ENCODE results near the gene NME3. TPM values are rescaled to one million over a fixed set of nuclear protein-coding genes. Genes with fewer than 3 reads are reported as not detected.

Gene NME3
- total and polyA plus RNA-seq, 4 donors = 10.4 to 38.0 (median 19.4) TPM

- peaks cover 2 to 7% (median 4%) of the 10 kb centered on the region in 4 donors for H3K4me1 ChIP-seq (ENCODE audit: control insufficient read depth in 4 of 4, insufficient read depth in 4 of 4, low read length in 3 of 4)
- 95% methylated on average over 9 of the region's 9 CpGs for WGBS
- no peaks in the 10 kb centered on the region for H3K27me3 ChIP-seq (ENCODE audit: control insufficient read depth in 4 of 4, insufficient read depth in 4 of 4, low read length in 3 of 4)
- H3K36me3 ChIP-seq (ENCODE audit: control insufficient read depth in 4 of 4, insufficient read depth in 3 of 4, low read depth in 1 of 4, low read length in 3 of 4) = peaks cover 0 to 10% (median 5%) of the 10 kb centered on the region in 4 donors
- H3K9ac ChIP-seq (ENCODE audit: low read depth in 1 of 2, low read length in 2 of 2) = no peak overlapping the region
- TF ChIP-seq JUND (IDR thresholded peaks at IDR 0.05) (no peak), TAF1 (conservative IDR thresholded peaks at IDR 0.05) (no peak), HNF4A (conservative IDR thresholded peaks at IDR 0.05) (no peak), CTCF (IDR thresholded peaks at IDR 0.05; ENCODE audit: low read depth, low read length, missing input control) (no peak), RXRA (IDR thresholded peaks at IDR 0.05) (no peak), HNF4G (IDR thresholded peaks at IDR 0.05) (no peak), MAX (IDR thresholded peaks at IDR 0.05) (no peak), GABPA (IDR thresholded peaks at IDR 0.05 in 1 of 2, conservative IDR thresholded peaks at IDR 0.05 in 1 of 2) (no peak), EGR1 (IDR thresholded peaks at IDR 0.05; ENCODE audit: low read depth in 2 of 2) (no peak), SP1 (IDR thresholded peaks at IDR 0.05) (no peak)
- H3K27ac ChIP-seq (ENCODE audit: low read depth in 1 of 2, low read length in 2 of 2) = no peak overlapping the region
- H3K4me3 ChIP-seq (ENCODE audit: low read depth in 1 of 3, low read length in 3 of 3) = no peak overlapping the region
- DNase-seq (ENCODE audit: low spot score) = no peak
- no peaks in the 10 kb centered on the region for H3K9me3 ChIP-seq (ENCODE audit: control insufficient read depth in 4 of 4, low read length in 3 of 4)
Observed at GRCh38 chr16:1721372-1721771, 50.0 kb downstream of the NME3 start.

Small RNA genes within 50 kb of the gene (small RNA-seq; reads per million reads assigned to genes)
- gene MIR3177 = 0.09 reads per million

Other genes starting within 250 kb of the NME3 start
- 10 to 100 TPM in 1 of 2 donors, 1 to 10 TPM in 1; 3.5 to 11.7 TPM for gene TMEM204, start 237.9 kb downstream of the NME3 start, total RNA-seq
- 10 to 100 TPM in 1 of 2 donors, 1 to 10 TPM in 1; 9.8 to 14.4 TPM for gene TMEM204, start 237.9 kb downstream of the NME3 start, polyA plus RNA-seq
- gene IFT140, start 159.5 kb downstream of the NME3 start, total RNA-seq = 1 to 10 TPM; 5.4 to 8.1 TPM
- gene IFT140, start 159.5 kb downstream of the NME3 start, polyA plus RNA-seq = 1 to 10 TPM; 1.3 to 2.1 TPM
- gene CRAMP1, start 159.2 kb downstream of the NME3 start, total RNA-seq = 1 to 10 TPM; 6.0 to 6.4 TPM
- gene CRAMP1, start 159.2 kb downstream of the NME3 start, polyA plus RNA-seq = 1 to 10 TPM; 1.1 to 2.5 TPM
- gene JPT2, start 93.3 kb downstream of the NME3 start, total RNA-seq = 10 to 100 TPM; 31.0 to 32.6 TPM
- 10 to 100 TPM in 1 of 2 donors, 1 to 10 TPM in 1; 7.4 to 25.8 TPM for gene JPT2, start 93.3 kb downstream of the NME3 start, polyA plus RNA-seq
- gene MAPK8IP3, start 65.3 kb downstream of the NME3 start, total RNA-seq = 10 to 100 TPM; 10.1 to 43.0 TPM
- gene MAPK8IP3, start 65.3 kb downstream of the NME3 start, polyA plus RNA-seq = 1 to 10 TPM; 4.1 to 8.5 TPM
- 1 to 10 TPM; 4.2 to 9.0 TPM for gene EME2, start 1.3 kb upstream of the NME3 start, total RNA-seq
- 1 to 10 TPM; 1.4 to 1.8 TPM for gene EME2, start 1.3 kb upstream of the NME3 start, polyA plus RNA-seq
- gene MRPS34, start 1.6 kb upstream of the NME3 start, total RNA-seq = 10 to 100 TPM; 42.4 to 46.7 TPM
- 100 to 1,000 TPM in 1 of 2 donors, 10 to 100 TPM in 1; 70.7 to 100 TPM for gene MRPS34, start 1.6 kb upstream of the NME3 start, polyA plus RNA-seq
- gene SPSB3, start 11.0 kb upstream of the NME3 start, total RNA-seq = 10 to 100 TPM; 27.7 to 44.5 TPM
- gene SPSB3, start 11.0 kb upstream of the NME3 start, polyA plus RNA-seq = 10 to 100 TPM; 31.1 to 60.5 TPM
- gene NUBP2, start 11.4 kb upstream of the NME3 start, total RNA-seq = 10 to 100 TPM; 28.9 to 80.9 TPM
- gene NUBP2, start 11.4 kb upstream of the NME3 start, polyA plus RNA-seq = 10 to 100 TPM; 51.8 to 56.3 TPM
- gene IGFALS, start 22.2 kb upstream of the NME3 start, total RNA-seq = 100 to 1,000 TPM in 1 of 2 donors, 10 to 100 TPM in 1; 19.8 to 161 TPM
- 10 to 100 TPM; 62.6 to 74.2 TPM for gene IGFALS, start 22.2 kb upstream of the NME3 start, polyA plus RNA-seq
- gene HAGH, start 55.3 kb upstream of the NME3 start, total RNA-seq = 100 to 1,000 TPM; 219 to 252 TPM
- gene HAGH, start 55.3 kb upstream of the NME3 start, polyA plus RNA-seq = 100 to 1,000 TPM; 169 to 188 TPM
- 10 to 100 TPM; 71.9 to 84.2 TPM for gene FAHD1, start 55.7 kb upstream of the NME3 start, total RNA-seq
- gene FAHD1, start 55.7 kb upstream of the NME3 start, polyA plus RNA-seq = 10 to 100 TPM; 42.7 to 50.9 TPM
- gene MEIOB, start 100.6 kb upstream of the NME3 start, total RNA-seq = 1 to 10 TPM in 1 of 2 donors, not detected in 1; 2.2 TPM
- under 1 TPM in 1 of 2 donors, not detected in 1; 0.33 TPM for gene MEIOB, start 100.6 kb upstream of the NME3 start, polyA plus RNA-seq
- gene HS3ST6, start 146.9 kb upstream of the NME3 start, total RNA-seq = not detected
- not detected for gene HS3ST6, start 146.9 kb upstream of the NME3 start, polyA plus RNA-seq
- 10 to 100 TPM; 32.2 to 43.9 TPM for gene MSRB1, start 171.7 kb upstream of the NME3 start, total RNA-seq
- 100 to 1,000 TPM; 152 to 169 TPM for gene MSRB1, start 171.7 kb upstream of the NME3 start, polyA plus RNA-seq
- gene RPL3L, start 183.1 kb upstream of the NME3 start, total RNA-seq = not detected
- gene RPL3L, start 183.1 kb upstream of the NME3 start, polyA plus RNA-seq = under 1 TPM in 1 of 2 donors, not detected in 1; 0.14 TPM
- gene NDUFB10, start 188.0 kb upstream of the NME3 start, total RNA-seq = 100 to 1,000 TPM in 1 of 2 donors, 10 to 100 TPM in 1; 93.9 to 110 TPM
- 100 to 1,000 TPM; 156 to 195 TPM for gene NDUFB10, start 188.0 kb upstream of the NME3 start, polyA plus RNA-seq
- 1,000 to 10,000 TPM in 1 of 2 donors, 100 to 1,000 TPM in 1; 621 to 1,440 TPM for gene RPS2, start 193.3 kb upstream of the NME3 start, total RNA-seq
- 1,000 to 10,000 TPM in 1 of 2 donors, 100 to 1,000 TPM in 1; 524 to 1,259 TPM for gene RPS2, start 193.3 kb upstream of the NME3 start, polyA plus RNA-seq
- not detected for gene RNF151, start 195.3 kb upstream of the NME3 start, total RNA-seq
- gene RNF151, start 195.3 kb upstream of the NME3 start, polyA plus RNA-seq = not detected
- 10 to 100 TPM; 12.5 to 13.9 TPM for gene TBL3, start 200.5 kb upstream of the NME3 start, total RNA-seq
- gene TBL3, start 200.5 kb upstream of the NME3 start, polyA plus RNA-seq = 10 to 100 TPM; 14.5 to 24.3 TPM
- under 1 TPM; 0.28 to 0.67 TPM for gene NOXO1, start 209.9 kb upstream of the NME3 start, total RNA-seq
- under 1 TPM in 1 of 2 donors, not detected in 1; 0.63 TPM for gene NOXO1, start 209.9 kb upstream of the NME3 start, polyA plus RNA-seq
- 1 to 10 TPM; 7.4 to 9.0 TPM for gene GFER, start 212.7 kb upstream of the NME3 start, total RNA-seq
- gene GFER, start 212.7 kb upstream of the NME3 start, polyA plus RNA-seq = 10 to 100 TPM; 21.3 to 28.4 TPM
- gene SYNGR3, start 218.4 kb upstream of the NME3 start, total RNA-seq = under 1 TPM; 0.17 to 0.47 TPM
- gene SYNGR3, start 218.4 kb upstream of the NME3 start, polyA plus RNA-seq = under 1 TPM in 1 of 2 donors, not detected in 1; 0.09 TPM
- 10 to 100 TPM; 12.8 to 19.7 TPM for gene ZNF598, start 238.3 kb upstream of the NME3 start, total RNA-seq
- gene ZNF598, start 238.3 kb upstream of the NME3 start, polyA plus RNA-seq = 10 to 100 TPM in 1 of 2 donors, 1 to 10 TPM in 1; 2.7 to 28.4 TPM
- gene NPW, start 248.2 kb upstream of the NME3 start, total RNA-seq = 1 to 10 TPM; 1.3 to 8.4 TPM
- 10 to 100 TPM in 1 of 2 donors, 1 to 10 TPM in 1; 9.9 to 20.6 TPM for gene NPW, start 248.2 kb upstream of the NME3 start, polyA plus RNA-seq